KG1 (cell line): ENCODE results near the gene NLRP1.

Experiments
- DNase-seq: peaks from one replicate; lab custom pipeline; 2025; lab: John Stamatoyannopoulos, UW

Gene NLRP1

DNA sequence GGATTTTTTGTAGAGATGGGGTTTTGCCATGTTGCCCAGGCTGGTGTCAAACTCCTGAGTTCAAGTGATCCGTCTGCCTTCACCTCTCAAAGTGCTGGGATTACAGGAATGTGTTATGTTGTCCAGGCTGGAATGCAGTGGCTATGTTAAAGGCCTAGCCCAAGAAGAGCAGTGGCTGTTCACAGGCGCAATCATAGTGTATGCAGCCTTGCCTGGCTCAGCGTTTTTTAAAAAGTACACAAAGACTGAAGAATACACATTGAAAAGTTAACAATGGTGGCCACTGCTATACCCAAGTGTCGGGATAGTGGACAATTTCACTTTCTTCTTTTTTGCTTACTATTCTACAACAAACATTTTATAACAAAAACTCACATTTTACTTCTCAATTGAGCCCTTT lies 105.3 kb downstream of the NLRP1 start:
- no peak for DNase-seq

- no peak for DNase-seq
Observed at GRCh38 chr17:5473906-5474305, 110.4 kb downstream of the NLRP1 start.

- no peak for DNase-seq
Observed at GRCh38 chr17:5472511-5472910, 111.8 kb downstream of the NLRP1 start.

GRCh38 chr17:5468075-5468473 lies 116.2 kb downstream of the NLRP1 start:
- DNase-seq = no peak

- DNase-seq = no peak
Observed at GRCh38 chr17:5467416-5467815, 116.9 kb downstream of the NLRP1 start.

- no peak for DNase-seq
Observed at GRCh38 chr17:5466295-5466694, 118.0 kb downstream of the NLRP1 start.

GRCh38 chr17:5464717-5465507 lies 119.4 kb downstream of the NLRP1 start:
- no peak for DNase-seq
